SK-N-SH (cell line): ENCODE results near the gene OTOP2. TPM values are rescaled to one million over a fixed set of nuclear protein-coding genes. Genes with fewer than 3 reads are reported as not detected.

Source experiments
- CTCF ChIA-PET: fragments of 300-600, 350-600 bp; formaldehyde crosslinking; extraction: SDS; loops from one replicate; lab custom pipeline; 2021; lab: Yijun Ruan, JAX
- POLR2A ChIA-PET: fragments of 350-600 bp; sonication (Branson Sonifier 250); formaldehyde crosslinking; extraction: SDS; loops from one replicate; lab custom pipeline; 2020; ENCODE audit warnings: antibody characterized with exemption, inconsistent platforms; lab: Yijun Ruan, JAX
- DNase-seq: peaks from one replicate; pipeline ENCODE4 v3.0.0; 2012
- H2AFZ ChIP-seq: fragments of 200-600 bp; sonication (generic); 2 replicates; pipeline ENCODE4 v1.8.1; 2016; ENCODE audit warnings: antibody characterized with exemption, mild to moderate bottlenecking, low read depth
- H3F3A ChIP-seq: fragments of 200-600 bp; sonication (generic); replicated peaks from 2 replicates; pipeline ENCODE3; 2016; ENCODE audit warnings: antibody characterized with exemption, mild to moderate bottlenecking; ENCODE audit not compliant: insufficient read depth
- H3K27ac ChIP-seq, 2 experiments: fragments of 200-500 bp in 1 of 2; fragments of 200-600 bp in 1 of 2; sonication (Bioruptor generic) in 1 of 2; sonication (generic), shearing (Covaris generic) in 1 of 2; 2 replicates each; pipeline versions ENCODE4 v1.5.1 to v1.6.1; 2014 to 2016; ENCODE audit warnings: low read depth in 2 of 2, inconsistent platforms in 1 of 2, low read length in 1 of 2, mild to moderate bottlenecking in 1 of 2, mixed read lengths in 1 of 2
- H3K27me3 ChIP-seq: fragments of 200-600 bp; sonication (generic), shearing (Covaris generic); 2 replicates; pipeline ENCODE4 v1.6.1; 2016; ENCODE audit warnings: mixed run types; ENCODE audit not compliant: insufficient read depth
- H3K36me3 ChIP-seq, 2 experiments: fragments of 200-500 bp in 1 of 2; fragments of 200-600 bp in 1 of 2; sonication (Bioruptor generic) in 1 of 2; sonication (generic) in 1 of 2; replicated peaks in 1 of 2; 2 replicates each; pipeline versions ENCODE3 to v1.5.1; 2014 to 2016; ENCODE audit warnings: low read length in 1 of 2, mild to moderate bottlenecking in 1 of 2; ENCODE audit not compliant: insufficient read depth in 2 of 2, control insufficient read depth in 1 of 2
- H3K4me1 ChIP-seq, 2 experiments: fragments of 200-500 bp in 1 of 2; fragments of 200-600 bp in 1 of 2; sonication (Bioruptor generic) in 1 of 2; sonication (generic), shearing (Covaris generic) in 1 of 2; 2 replicates each; pipeline versions ENCODE4 v1.5.1 to v1.6.1; 2014 to 2016; ENCODE audit warnings: low read depth in 1 of 2, low read length in 1 of 2, mixed run types in 1 of 2; ENCODE audit not compliant: insufficient read depth in 2 of 2, control insufficient read depth in 1 of 2
- H3K4me2 ChIP-seq: fragments of 200-600 bp; sonication (generic), shearing (Covaris generic); 2 replicates; pipeline ENCODE4 v1.6.1; 2017; ENCODE audit warnings: mixed run types
- H3K4me3 ChIP-seq, 2 experiments: fragments of 200-500 bp in 1 of 2; fragments of 200-600 bp in 1 of 2; sonication (Bioruptor generic) in 1 of 2; sonication (generic), shearing (Covaris generic) in 1 of 2; 2 replicates each; pipeline versions ENCODE4 v1.5.1 to v1.8.1; 2014 to 2016; ENCODE audit warnings: low read depth in 2 of 2, inconsistent platforms in 1 of 2, low read length in 1 of 2, mild to moderate bottlenecking in 1 of 2, mixed read lengths in 1 of 2, moderate library complexity in 1 of 2
- H3K79me2 ChIP-seq: fragments of 200-600 bp; sonication (generic); 2 replicates; pipeline ENCODE4 v1.8.1; 2017; ENCODE audit warnings: mild to moderate bottlenecking; ENCODE audit not compliant: insufficient read depth
- H3K9ac ChIP-seq: fragments of 200-600 bp; sonication (generic); 2 replicates; pipeline ENCODE4 v1.6.1; 2017; ENCODE audit warnings: mixed run types
- H3K9me2 ChIP-seq: fragments of 200-600 bp; sonication (generic); 2 replicates; pipeline ENCODE4 v1.6.1; 2017; ENCODE audit warnings: mixed run types
- H3K9me3 ChIP-seq: fragments of 200-600 bp; sonication (generic); 2 replicates; pipeline ENCODE4 v1.6.1; 2017; ENCODE audit warnings: mixed run types, mild to moderate bottlenecking, moderate library complexity
- H4K20me1 ChIP-seq: fragments of 200-600 bp; sonication (generic); 2 replicates; pipeline ENCODE4 v1.6.1; 2017; ENCODE audit warnings: mild to moderate bottlenecking, mixed run types; ENCODE audit not compliant: insufficient read depth
- CHD2 ChIP-seq: fragments of 150-350 bp; IDR thresholded peaks from 2 replicates; pipeline ENCODE4 v1.6.1; 2018; ENCODE audit warnings: low read length; ENCODE audit not compliant: partially characterized antibody
- ELF1 ChIP-seq: IDR thresholded peaks from 2 replicates; pipeline ENCODE4 v1.4.0; 2012
- FOSL2 ChIP-seq: IDR thresholded peaks from 2 replicates; pipeline ENCODE4 v1.4.0; 2012; ENCODE audit warnings: low read depth, mild to moderate bottlenecking, moderate library complexity, borderline replicate concordance
- FOXJ3 ChIP-seq: sonication (generic); formaldehyde crosslinking; IDR thresholded peaks from 2 replicates; pipeline ENCODE4 v1.5.1; 2020; ENCODE audit warnings: mild to moderate bottlenecking, missing genetic modification reagents
- GATA2 ChIP-seq: sonication (generic); formaldehyde crosslinking; IDR thresholded peaks from 2 replicates; pipeline ENCODE4 v1.5.0; 2020; ENCODE audit warnings: mild to moderate bottlenecking, missing genetic modification reagents
- JUND ChIP-seq: IDR thresholded peaks from 2 replicates; pipeline ENCODE4 v1.4.0; 2012
- MXI1 ChIP-seq: IDR thresholded peaks from 2 replicates; pipeline ENCODE4 v1.6.1; 2012; ENCODE audit warnings: mild to moderate bottlenecking, low read depth, low read length, improper control_type of control experiment
- NFIC ChIP-seq: IDR thresholded peaks from 2 replicates; pipeline ENCODE4 v1.4.0; 2012; ENCODE audit warnings: borderline replicate concordance
- RAD21 ChIP-seq: IDR thresholded peaks from 2 replicates; pipeline ENCODE4 v1.6.1; 2012; ENCODE audit warnings: mild to moderate bottlenecking, low read length
- RCOR1 ChIP-seq: fragments of 150-350 bp; IDR thresholded peaks from 2 replicates; pipeline ENCODE4 v1.6.1; 2017; ENCODE audit warnings: antibody characterized with exemption, low read length
- RXRA ChIP-seq: IDR thresholded peaks from 2 replicates; pipeline ENCODE4 v1.4.0; 2012; ENCODE audit warnings: low read depth, mild to moderate bottlenecking, borderline replicate concordance
- SMC3 ChIP-seq: IDR thresholded peaks from 2 replicates; pipeline ENCODE4 v1.6.1; 2012; ENCODE audit warnings: low read depth, low read length, improper control_type of control experiment
- TAF1 ChIP-seq: IDR thresholded peaks from 2 replicates; pipeline ENCODE4 v1.6.1; 2012; ENCODE audit warnings: low read depth, mild to moderate bottlenecking, low read length, moderate library complexity, borderline replicate concordance
- TEAD4 ChIP-seq: IDR thresholded peaks from 2 replicates; pipeline ENCODE4 v1.4.0; 2012; ENCODE audit warnings: mild to moderate bottlenecking, borderline replicate concordance; ENCODE audit not compliant: insufficient read depth
- YY1 ChIP-seq: IDR thresholded peaks from 2 replicates; pipeline ENCODE4 v1.4.0; 2012; ENCODE audit warnings: low read depth, mild to moderate bottlenecking
- WGBS: methylation state at CpG from one replicate; pipeline ENCODE4 v1.1.6; 2017; ENCODE audit warnings: low lambda C conversion rate; 5-methylcytosine and 5-hydroxymethylcytosine counted together
- polyA plus RNA-seq, 3 experiments: library from polyadenylated mRNA; depleted of rRNA; stranded (reverse); fragments of >200 nt; gene quantifications; 2 replicates each; pipeline ENCODE4 v1.2.3, GENCODE V29; 2012
- TF ChIP-seq, protein P1 (sequence below): IDR thresholded peaks from 2 replicates; pipeline ENCODE4 v1.4.0; 2012; ENCODE audit warnings: low read depth, borderline replicate concordance
- TF ChIP-seq, protein P2 (sequence below): IDR thresholded peaks from 2 replicates; pipeline ENCODE4 v1.4.0; 2012; ENCODE audit warnings: low read depth
- TF ChIP-seq, protein P3 (sequence below): IDR thresholded peaks from 2 replicates; pipeline ENCODE4; 2012
- TF ChIP-seq, protein P4 (sequence below): fragments of 200-600 bp; sonication (generic); IDR thresholded peaks from 2 replicates; pipeline ENCODE4 v1.6.1; 2017; ENCODE audit warnings: antibody characterized with exemption, mild to moderate bottlenecking, moderate library complexity

The OTOP2 gene
- polyA plus RNA-seq, 1 of the 3 experiments (the other 2 are of a cell fraction): not detected

DNA sequence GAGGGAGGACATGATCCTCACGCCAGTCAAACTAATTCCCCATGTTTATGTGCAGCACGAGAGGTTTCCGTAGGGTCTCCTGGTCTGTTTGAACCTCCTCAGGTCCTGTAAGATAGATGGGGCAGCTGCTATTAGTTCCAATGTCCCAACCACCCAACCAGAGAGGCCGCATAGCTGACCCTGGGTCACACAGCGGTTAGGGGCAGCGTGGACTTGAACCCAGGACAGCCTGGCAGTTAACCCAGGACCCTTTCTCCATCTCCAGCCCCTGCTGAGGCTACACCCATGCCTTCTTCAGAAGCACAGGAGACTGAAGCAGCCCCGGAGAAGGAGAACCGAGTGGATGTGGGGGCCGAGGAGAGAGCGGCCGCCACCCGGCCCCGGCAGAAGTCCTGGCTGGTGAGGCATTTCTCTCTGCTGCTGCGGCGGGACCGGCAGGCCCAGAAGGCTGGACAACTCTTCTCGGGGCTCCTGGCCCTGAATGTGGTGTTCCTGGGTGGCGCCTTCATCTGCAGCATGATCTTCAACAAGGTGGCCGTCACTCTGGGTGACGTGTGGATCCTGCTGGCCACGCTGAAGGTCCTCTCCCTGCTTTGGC lies 17.2 kb downstream of the OTOP2 start:
- Histone ChIP-seq H3K4me2 (no peak overlapping the region), H3K4me1 (no peaks in the 10 kb centered on the region), H3K9me3 (no peaks in the 10 kb centered on the region), H2AFZ (no peak overlapping the region), H3K4me3 (no peak overlapping the region), H3K36me3 (no peaks in the 10 kb centered on the region), H3F3A (no peaks in the 10 kb centered on the region), H3K27ac (no peak overlapping the region), H3K9me2 (no peaks in the 10 kb centered on the region), H3K79me2 (no peaks in the 10 kb centered on the region), H3K27me3 (peaks cover 78% of the 10 kb centered on the region), H4K20me1 (no peaks in the 10 kb centered on the region), H3K9ac (no peak overlapping the region)
- CTCF ChIA-PET: interaction anchor here (2.4 kb wide), 1 partner anchor 17 kb away, joined by 11 read pairs; no protein-coding TSS in a partner anchor
- 59% methylated on average over 19 of the region's 21 CpGs for WGBS
- TF ChIP-seq CHD2 (no peak), NFIC (no peak), RAD21 (no peak), TEAD4 (no peak), FOXJ3 (CRISPR knock-in tag) (no peak), RXRA (no peak), ELF1 (no peak), YY1 (no peak), SMC3 (no peak), JUND (no peak)
- TF ChIP-seq, protein P1, sequence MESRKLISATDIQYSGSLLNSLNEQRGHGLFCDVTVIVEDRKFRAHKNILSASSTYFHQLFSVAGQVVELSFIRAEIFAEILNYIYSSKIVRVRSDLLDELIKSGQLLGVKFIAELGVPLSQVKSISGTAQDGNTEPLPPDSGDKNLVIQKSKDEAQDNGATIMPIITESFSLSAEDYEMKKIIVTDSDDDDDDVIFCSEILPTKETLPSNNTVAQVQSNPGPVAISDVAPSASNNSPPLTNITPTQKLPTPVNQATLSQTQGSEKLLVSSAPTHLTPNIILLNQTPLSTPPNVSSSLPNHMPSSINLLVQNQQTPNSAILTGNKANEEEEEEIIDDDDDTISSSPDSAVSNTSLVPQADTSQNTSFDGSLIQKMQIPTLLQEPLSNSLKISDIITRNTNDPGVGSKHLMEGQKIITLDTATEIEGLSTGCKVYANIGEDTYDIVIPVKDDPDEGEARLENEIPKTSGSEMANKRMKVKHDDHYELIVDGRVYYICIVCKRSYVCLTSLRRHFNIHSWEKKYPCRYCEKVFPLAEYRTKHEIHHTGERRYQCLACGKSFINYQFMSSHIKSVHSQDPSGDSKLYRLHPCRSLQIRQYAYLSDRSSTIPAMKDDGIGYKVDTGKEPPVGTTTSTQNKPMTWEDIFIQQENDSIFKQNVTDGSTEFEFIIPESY: no peak
- TF ChIP-seq, protein P2, sequence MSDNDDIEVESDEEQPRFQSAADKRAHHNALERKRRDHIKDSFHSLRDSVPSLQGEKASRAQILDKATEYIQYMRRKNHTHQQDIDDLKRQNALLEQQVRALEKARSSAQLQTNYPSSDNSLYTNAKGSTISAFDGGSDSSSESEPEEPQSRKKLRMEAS: no peak
- TF ChIP-seq, protein P3, sequence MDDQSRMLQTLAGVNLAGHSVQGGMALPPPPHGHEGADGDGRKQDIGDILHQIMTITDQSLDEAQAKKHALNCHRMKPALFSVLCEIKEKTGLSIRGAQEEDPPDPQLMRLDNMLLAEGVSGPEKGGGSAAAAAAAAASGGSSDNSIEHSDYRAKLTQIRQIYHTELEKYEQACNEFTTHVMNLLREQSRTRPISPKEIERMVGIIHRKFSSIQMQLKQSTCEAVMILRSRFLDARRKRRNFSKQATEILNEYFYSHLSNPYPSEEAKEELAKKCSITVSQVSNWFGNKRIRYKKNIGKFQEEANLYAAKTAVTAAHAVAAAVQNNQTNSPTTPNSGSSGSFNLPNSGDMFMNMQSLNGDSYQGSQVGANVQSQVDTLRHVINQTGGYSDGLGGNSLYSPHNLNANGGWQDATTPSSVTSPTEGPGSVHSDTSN: no peak
- POLR2A ChIA-PET: no interaction called here
- no peak for DNase-seq

DNA sequence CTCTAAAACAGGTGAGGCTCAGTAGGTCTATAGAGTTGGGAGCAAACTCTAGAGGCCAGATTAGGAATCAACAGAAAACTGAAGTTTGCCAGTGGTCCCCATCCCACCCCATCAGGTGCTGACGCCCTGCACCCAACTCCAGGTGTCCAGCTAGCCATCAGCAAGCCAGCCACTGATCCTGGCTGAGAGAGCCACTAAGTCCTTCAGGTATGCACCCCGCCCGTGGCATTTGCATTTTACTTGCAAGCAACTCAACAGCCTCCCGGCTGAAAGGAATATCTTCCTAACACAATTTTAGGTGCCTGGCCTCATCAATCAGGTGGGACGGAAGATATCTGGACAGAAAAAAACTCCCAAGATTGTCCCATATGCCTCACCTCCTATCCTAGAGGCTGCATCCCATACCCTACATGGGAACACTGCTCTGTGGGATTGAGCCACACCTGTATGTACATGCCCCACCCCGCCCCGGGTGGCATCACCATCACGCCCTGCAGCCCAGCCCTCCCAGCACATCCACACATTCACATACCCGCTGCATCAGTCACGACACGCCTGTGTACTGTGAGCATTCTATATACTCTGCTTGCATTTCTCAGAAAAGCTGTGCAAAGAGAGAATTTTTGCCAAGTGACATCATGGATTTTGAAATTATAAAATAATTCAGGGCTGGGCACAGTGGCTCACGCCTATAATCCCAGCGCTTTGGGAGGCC lies 19.9 kb downstream of the OTOP2 start:
- Histone ChIP-seq H3K79me2 (no peaks in the 10 kb centered on the region), H2AFZ (no peak overlapping the region), H3K27me3 (peaks cover 72% of the 10 kb centered on the region), H3K4me2 (no peak overlapping the region), H3K36me3 (no peaks in the 10 kb centered on the region), H3K27ac (no peak overlapping the region), H4K20me1 (no peaks in the 10 kb centered on the region), H3K9ac (no peak overlapping the region), H3K9me3 (no peaks in the 10 kb centered on the region), H3K4me3 (no peak overlapping the region), H3K9me2 (no peaks in the 10 kb centered on the region), H3K4me1 (no peaks in the 10 kb centered on the region), H3F3A (no peaks in the 10 kb centered on the region)
- no peak for DNase-seq
- ChIA-PET CTCF (interaction anchor here (1.1 to 10.7 kb wide), 2 partner anchors 18 to 19 kb away, joined by 3 to 104 read pairs; partner anchors contain the start of genes OTOP2 and USH1G), POLR2A (interaction anchor here (0.6 kb wide), 1 partner anchor 10 kb away, joined by 4 read pairs; no protein-coding TSS in a partner anchor)
- WGBS: 51% methylated on average over 13 of the region's 13 CpGs
- TF ChIP-seq RCOR1 (no peak), NFIC (no peak), MXI1 (no peak), FOSL2 (no peak), RAD21 (no peak), GATA2 (CRISPR knock-in tag) (no peak), CHD2 (no peak), TAF1 (no peak)
- TF ChIP-seq, protein P4, sequence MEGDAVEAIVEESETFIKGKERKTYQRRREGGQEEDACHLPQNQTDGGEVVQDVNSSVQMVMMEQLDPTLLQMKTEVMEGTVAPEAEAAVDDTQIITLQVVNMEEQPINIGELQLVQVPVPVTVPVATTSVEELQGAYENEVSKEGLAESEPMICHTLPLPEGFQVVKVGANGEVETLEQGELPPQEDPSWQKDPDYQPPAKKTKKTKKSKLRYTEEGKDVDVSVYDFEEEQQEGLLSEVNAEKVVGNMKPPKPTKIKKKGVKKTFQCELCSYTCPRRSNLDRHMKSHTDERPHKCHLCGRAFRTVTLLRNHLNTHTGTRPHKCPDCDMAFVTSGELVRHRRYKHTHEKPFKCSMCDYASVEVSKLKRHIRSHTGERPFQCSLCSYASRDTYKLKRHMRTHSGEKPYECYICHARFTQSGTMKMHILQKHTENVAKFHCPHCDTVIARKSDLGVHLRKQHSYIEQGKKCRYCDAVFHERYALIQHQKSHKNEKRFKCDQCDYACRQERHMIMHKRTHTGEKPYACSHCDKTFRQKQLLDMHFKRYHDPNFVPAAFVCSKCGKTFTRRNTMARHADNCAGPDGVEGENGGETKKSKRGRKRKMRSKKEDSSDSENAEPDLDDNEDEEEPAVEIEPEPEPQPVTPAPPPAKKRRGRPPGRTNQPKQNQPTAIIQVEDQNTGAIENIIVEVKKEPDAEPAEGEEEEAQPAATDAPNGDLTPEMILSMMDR: no peak
- TF ChIP-seq, protein P3: no peak
